Measurements from ENCODE around the gene ADISSP. TPM values are rescaled to one million over a fixed set of nuclear protein-coding genes. Genes with fewer than 3 reads are reported as not detected.

ADISSP gene
- total and polyA plus RNA-seq, 9 of the 15 experiments (the other 6 are each of a cell fraction or from before 2014, with no cell fraction given) = 1.4 to 70.6 (median 23.4) TPM

- Histone ChIP-seq H3K27me3 (ENCODE audit: control insufficient read depth in 2 of 2, insufficient read depth in 2 of 2, low read length in 2 of 2) (no peaks in the 10 kb centered on the region), H4K20me1 (replicated peaks; ENCODE audit: control insufficient read depth, insufficient read depth, low read length) (no peaks in the 10 kb centered on the region), H3K36me3 (ENCODE audit: control insufficient read depth, insufficient read depth, low read length) (no peaks in the 10 kb centered on the region), H2AFZ (ENCODE audit: low read depth, low read length) (no peak overlapping the region), H3K4me3 (no peak overlapping the region), H3K27ac (ENCODE audit: extremely low read depth, low read depth, low read length) (no peak overlapping the region), H3K4me2 (ENCODE audit: insufficient read depth, low read length) (no peak overlapping the region), H3K9me3 (replicated peaks; ENCODE audit: control insufficient read depth, insufficient read depth, low read depth, low read length) (no peaks in the 10 kb centered on the region), H3K4me1 (replicated peaks in 1 of 2; ENCODE audit: control insufficient read depth in 2 of 2, insufficient read depth in 2 of 2, low read length in 2 of 2) (peaks cover 0 to 25% of the 10 kb centered on the region in 2 experiments; a peak in 2 of 5 replicates), H3K79me2 (ENCODE audit: control insufficient read depth, insufficient read depth, low read length) (no peaks in the 10 kb centered on the region), H3K9ac (ENCODE audit: insufficient read depth in 1 of 2, low read depth in 2 of 2, low read length in 2 of 2) (no peak overlapping the region), H3K9me1 (ENCODE audit: control insufficient read depth, insufficient read depth, low read length) (no peaks in the 10 kb centered on the region)
- in situ Hi-C loops (cut with MboI) = no loop called here
- BruUV-seq (replicated peaks) = no TSS peak
- FAIRE-seq (no peak), ATAC-seq (no peak), DNase-seq (ENCODE audit: extremely low read depth in 1 of 4, low spot score in 3 of 4) (no peak)
- ChIA-PET CTCF (ENCODE audit: low intra/inter-chr PET ratio) (no interaction called here), POLR2A (no interaction called here)
- 85% methylated on average over 4 of the region's 16 CpGs for WGBS (ENCODE audit: insufficient coverage, low coverage, missing lambda C conversion rate)
- TF ChIP-seq SAFB2 (IDR thresholded peaks at IDR 0.05; ENCODE audit: borderline replicate concordance, low read depth, low read length, severe bottlenecking) = no peak
- no peak for TF ChIP-seq TFE3 (CRISPR knock-in tag; IDR thresholded peaks at IDR 0.05)
- TF ChIP-seq ZNF444 (CRISPR knock-in tag; IDR thresholded peaks at IDR 0.05) = no peak
- intact Hi-C loops (cut with micrococcal nuclease) = no loop called here
These were observed 9.8 kb upstream of the ADISSP start for GRCh38 chr20:3777381-3777715.

GRCh38 chr20:3775457-3776108 lies 8.0 kb upstream of the ADISSP start:
- ChIA-PET POLR2A (interaction anchor here (1.3 kb wide), 1 partner anchor 8 kb away, joined by 4 read pairs; the partner anchor contains the start of gene ADISSP), CTCF (ENCODE audit: low intra/inter-chr PET ratio) (no interaction called here)
- ATAC-seq (no peak), DNase-seq (ENCODE audit: extremely low read depth in 1 of 4, low spot score in 3 of 4) (no peak), FAIRE-seq (no peak)
- intact Hi-C loops (cut with micrococcal nuclease) (no loop called here), in situ Hi-C loops (cut with MboI) (no loop called here)
- Histone ChIP-seq H2AFZ (ENCODE audit: low read depth, low read length) (no peak overlapping the region), H3K4me1 (replicated peaks in 1 of 2; ENCODE audit: control insufficient read depth in 2 of 2, insufficient read depth in 2 of 2, low read length in 2 of 2) (peaks cover 0 to 20% of the 10 kb centered on the region in 2 experiments; a peak in 2 of 5 replicates), H4K20me1 (replicated peaks; ENCODE audit: control insufficient read depth, insufficient read depth, low read length) (no peaks in the 10 kb centered on the region), H3K27ac (ENCODE audit: extremely low read depth, low read depth, low read length) (no peak overlapping the region), H3K9me1 (ENCODE audit: control insufficient read depth, insufficient read depth, low read length) (no peaks in the 10 kb centered on the region), H3K9ac (ENCODE audit: insufficient read depth in 1 of 2, low read depth in 2 of 2, low read length in 2 of 2) (no peak overlapping the region), H3K4me3 (no peak overlapping the region), H3K9me3 (replicated peaks; ENCODE audit: control insufficient read depth, insufficient read depth, low read depth, low read length) (no peaks in the 10 kb centered on the region), H3K79me2 (ENCODE audit: control insufficient read depth, insufficient read depth, low read length) (no peaks in the 10 kb centered on the region), H3K36me3 (ENCODE audit: control insufficient read depth, insufficient read depth, low read length) (no peaks in the 10 kb centered on the region), H3K27me3 (ENCODE audit: control insufficient read depth in 2 of 2, insufficient read depth in 2 of 2, low read length in 2 of 2) (no peaks in the 10 kb centered on the region), H3K4me2 (ENCODE audit: insufficient read depth, low read length) (no peak overlapping the region)
- 19% methylated on average over 4 of the region's 4 CpGs for WGBS (ENCODE audit: insufficient coverage, low coverage, missing lambda C conversion rate)
- no TSS peak for BruUV-seq (replicated peaks)
- TF ChIP-seq CUX1 (CRISPR knock-in tag; IDR thresholded peaks at IDR 0.05) (no peak), GATAD2A (IDR thresholded peaks at IDR 0.05) (no peak), ELF4 (CRISPR knock-in tag; IDR thresholded peaks at IDR 0.05) (no peak), TCF15 (CRISPR knock-in tag; IDR thresholded peaks at IDR 0.05) (no peak), ZNF75A (CRISPR knock-in tag; IDR thresholded peaks at IDR 0.05) (no peak)

Measured in K562 (cell line).